Breast epithelium (tissue), 4 donors: ENCODE measurements around the gene DAZL. TPM values are rescaled to one million over a fixed set of nuclear protein-coding genes. Genes with fewer than 3 reads are reported as not detected.
A peak's percentile ranks its signal among the peaks of the same experiment; 100 is the strongest.

Experiments
- DNase-seq, 2 donors: peaks; one replicate each; pipeline ENCODE4 v3.0.0-alpha.2; 2019; ENCODE audit warnings: low spot score in 2 of 2
- H3K27ac ChIP-seq, 2 donors: fragments of 200-600 bp; sonication (generic) in 1 of 2; one replicate each; pipeline ENCODE4 v1.5.1; 2016 to 2019; ENCODE audit warnings: mild to moderate bottlenecking in 1 of 2
- H3K27me3 ChIP-seq, 2 donors: fragments of 200-600 bp; sonication (generic) in 1 of 2; one replicate each; pipeline versions ENCODE4 v1.5.1 to v1.6.0; 2017 to 2019; ENCODE audit warnings: control low read depth in 1 of 2, mild to moderate bottlenecking in 1 of 2
- H3K36me3 ChIP-seq: fragments of 200-600 bp; one replicate; pipeline ENCODE4 v1.5.1; 2019
- H3K4me1 ChIP-seq, 2 donors: fragments of 200-600 bp; sonication (generic); one replicate each; pipeline ENCODE4 v1.5.1; 2016 to 2019; ENCODE audit warnings: control low read depth in 1 of 2
- H3K4me3 ChIP-seq, 3 donors: fragments of 200-600 bp; sonication (generic); 1 replicate in 2 of 3; 2 replicates in 1 of 3; pipeline ENCODE4 v1.5.1; 2016 to 2019; ENCODE audit warnings: mild to moderate bottlenecking in 3 of 3, moderate library complexity in 2 of 3
- H3K9me3 ChIP-seq, 2 donors: fragments of 200-600 bp; sonication (generic) in 1 of 2; one replicate each; pipeline ENCODE4 v1.5.1; 2016 to 2019; ENCODE audit warnings: control low read depth in 1 of 2
- POLR2A ChIP-seq: fragments of 450-650 bp; IDR thresholded peaks from one replicate; pipeline ENCODE4 v1.6.1; 2016; ENCODE audit warnings: antibody characterized with exemption, mild to moderate bottlenecking, moderate library complexity
- POLR2AphosphoS5 ChIP-seq, 3 donors: sonication (generic); formaldehyde crosslinking; IDR thresholded peaks; one replicate each; pipeline ENCODE4 v1.6.1; 2017; ENCODE audit warnings: antibody characterized with exemption in 3 of 3
- intact Hi-C: fragments of 100-400 bp; cut with DNase I; formaldehyde crosslinking; loops from one replicate; pipeline ENCODE4 v1.15.1; 2023; ENCODE audit warnings: low total_unique reads
- total RNA-seq, 3 donors: library from RNA; depleted of rRNA; stranded (reverse); fragments of >200 nt; gene quantifications; one replicate each; pipeline ENCODE4 v1.1.0, GENCODE V29; 2016
- TF ChIP-seq, protein P1 (sequence below), 3 donors: fragments of 450-650 bp; IDR thresholded peaks; one replicate each; pipeline ENCODE4 v1.5.1; 2016 to 2017; ENCODE audit warnings: antibody characterized with exemption in 3 of 3, mild to moderate bottlenecking in 3 of 3, moderate library complexity in 3 of 3

The DAZL gene
- total RNA-seq, 3 donors from 2014 or later, result not detected

- intact Hi-C loops, result loop anchor here (10.0 kb wide), 1 partner anchor 256 kb away; no protein-coding TSS in a partner anchor
- no peaks in the 10 kb centered on the region for H3K9me3 ChIP-seq
- H3K36me3 ChIP-seq, result no peaks in the 10 kb centered on the region
- peak overlapping the region in 2 of 3 donors; percentile 11 to 45 for H3K4me3 ChIP-seq
- no peaks in the 10 kb centered on the region for H3K27me3 ChIP-seq
- H3K4me1 ChIP-seq, result no peaks in the 10 kb centered on the region
- H3K27ac ChIP-seq, result no peak overlapping the region
- TF ChIP-seq POLR2AphosphoS5 (IDR thresholded peaks at IDR 0.05) (peak in 1 of 3 donors; percentile 56), POLR2A (no peak)
- TF ChIP-seq, protein P1, sequence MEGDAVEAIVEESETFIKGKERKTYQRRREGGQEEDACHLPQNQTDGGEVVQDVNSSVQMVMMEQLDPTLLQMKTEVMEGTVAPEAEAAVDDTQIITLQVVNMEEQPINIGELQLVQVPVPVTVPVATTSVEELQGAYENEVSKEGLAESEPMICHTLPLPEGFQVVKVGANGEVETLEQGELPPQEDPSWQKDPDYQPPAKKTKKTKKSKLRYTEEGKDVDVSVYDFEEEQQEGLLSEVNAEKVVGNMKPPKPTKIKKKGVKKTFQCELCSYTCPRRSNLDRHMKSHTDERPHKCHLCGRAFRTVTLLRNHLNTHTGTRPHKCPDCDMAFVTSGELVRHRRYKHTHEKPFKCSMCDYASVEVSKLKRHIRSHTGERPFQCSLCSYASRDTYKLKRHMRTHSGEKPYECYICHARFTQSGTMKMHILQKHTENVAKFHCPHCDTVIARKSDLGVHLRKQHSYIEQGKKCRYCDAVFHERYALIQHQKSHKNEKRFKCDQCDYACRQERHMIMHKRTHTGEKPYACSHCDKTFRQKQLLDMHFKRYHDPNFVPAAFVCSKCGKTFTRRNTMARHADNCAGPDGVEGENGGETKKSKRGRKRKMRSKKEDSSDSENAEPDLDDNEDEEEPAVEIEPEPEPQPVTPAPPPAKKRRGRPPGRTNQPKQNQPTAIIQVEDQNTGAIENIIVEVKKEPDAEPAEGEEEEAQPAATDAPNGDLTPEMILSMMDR (IDR thresholded peaks at IDR 0.05), result peak; percentile 79 to 87 (median 81)
- peak in 1 of 2 donors; percentile 49 for DNase-seq
Observed at GRCh38 chr3:16550676-16551341, 54.4 kb downstream of the DAZL start.

DNA sequence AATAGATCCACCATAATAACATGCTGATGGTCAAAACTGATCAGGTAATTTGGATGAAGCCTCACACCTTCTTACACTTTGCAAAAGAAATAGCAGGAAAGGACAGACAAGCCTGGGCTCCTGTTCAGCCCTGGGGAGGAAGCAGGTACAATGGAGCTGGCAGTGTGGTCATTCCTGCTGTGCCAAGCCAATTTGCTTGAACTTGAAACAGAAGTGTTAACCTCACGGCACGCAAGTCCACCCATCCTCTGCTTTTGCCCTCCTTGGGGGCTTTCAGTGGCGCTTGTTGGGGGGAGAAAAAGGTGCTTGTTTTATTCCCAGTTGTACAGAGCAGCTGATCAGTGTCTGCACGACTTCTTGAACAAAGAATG lies 54.9 kb downstream of the DAZL start:
- Histone ChIP-seq H3K4me3 (peak overlapping the region in 2 of 3 donors; percentile 11 to 45), H3K27me3 (no peaks in the 10 kb centered on the region), H3K36me3 (no peaks in the 10 kb centered on the region), H3K27ac (no peak overlapping the region), H3K4me1 (no peaks in the 10 kb centered on the region), H3K9me3 (no peaks in the 10 kb centered on the region)
- intact Hi-C loops, result loop anchor here (10.0 kb wide), 1 partner anchor 255 kb away; no protein-coding TSS in a partner anchor
- TF ChIP-seq, protein P1 (IDR thresholded peaks at IDR 0.05), result no peak
- no peak for TF ChIP-seq POLR2AphosphoS5 (IDR thresholded peaks at IDR 0.05)
- no peak for TF ChIP-seq POLR2A
- DNase-seq, result no peak

DNA sequence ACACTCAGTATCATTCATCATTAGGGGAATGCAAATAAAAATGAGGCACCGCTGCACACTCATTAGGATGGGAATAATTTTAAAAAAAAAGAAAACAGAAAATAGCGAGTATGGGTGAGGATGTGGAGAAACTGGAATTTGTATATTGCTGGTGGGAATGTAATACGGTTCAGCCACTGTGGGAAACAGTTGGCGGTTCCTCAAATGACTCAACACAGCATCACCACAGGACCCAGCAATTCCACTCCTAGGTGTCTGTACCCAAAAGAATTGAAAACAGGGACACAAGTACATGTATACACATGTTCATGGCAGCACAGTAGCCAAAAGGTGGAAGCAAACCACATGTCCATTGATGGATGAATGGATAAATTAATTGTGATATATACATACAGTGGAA lies 56.5 kb downstream of the DAZL start:
- Histone ChIP-seq H3K36me3 (no peaks in the 10 kb centered on the region), H3K9me3 (no peaks in the 10 kb centered on the region), H3K27me3 (no peaks in the 10 kb centered on the region), H3K4me1 (no peaks in the 10 kb centered on the region), H3K4me3 (no peak overlapping the region), H3K27ac (no peak overlapping the region)
- TF ChIP-seq, protein P1 (IDR thresholded peaks at IDR 0.05), result no peak
- TF ChIP-seq POLR2AphosphoS5 (IDR thresholded peaks at IDR 0.05), result no peak
- TF ChIP-seq POLR2A, result no peak
- no peak for DNase-seq
- intact Hi-C loops, result no loop called here

GRCh38 chr3:16547561-16548357 lies 57.5 kb downstream of the DAZL start:
- no peak for TF ChIP-seq POLR2AphosphoS5 (IDR thresholded peaks at IDR 0.05)
- no peak for TF ChIP-seq POLR2A
- TF ChIP-seq, protein P1 (IDR thresholded peaks at IDR 0.05), result no peak
- intact Hi-C loops, result no loop called here
- Histone ChIP-seq H3K36me3 (no peaks in the 10 kb centered on the region), H3K4me3 (no peak overlapping the region), H3K9me3 (no peaks in the 10 kb centered on the region), H3K27me3 (no peaks in the 10 kb centered on the region), H3K27ac (no peak overlapping the region), H3K4me1 (no peaks in the 10 kb centered on the region)
- DNase-seq, result no peak
